Memory B cell (primary cell): Measurements from ENCODE around the gene AHSA1.
"Not testable (repeated sequence)": the region's sequence is repeated elsewhere in the genome, so short reads cannot be mapped to it uniquely, and the experiment has no call there.

Experiments
- ATAC-seq: fragments of 150-1000 bp; cut with Tn5 transposase; 2 replicates; pipeline ENCODE4 v1.10.0; 2021; ENCODE audit warnings: low read depth, mild to moderate bottlenecking, moderate library complexity
- DNase-seq, 2 donors: peaks; one replicate each; pipeline ENCODE4 v3.0.0; 2022; ENCODE audit warnings: low spot score in 2 of 2
- H3K27ac Mint-ChIP-seq: one replicate; pipeline ENCODE4 v1.8.0; 2022; ENCODE audit warnings: mild to moderate bottlenecking, moderate library complexity, mixed read lengths
- H3K27me3 Mint-ChIP-seq: one replicate; pipeline ENCODE4 v1.8.0; 2022; ENCODE audit warnings: mixed read lengths
- H3K36me3 Mint-ChIP-seq: one replicate; pipeline ENCODE4 v1.8.0; 2022; ENCODE audit warnings: mild to moderate bottlenecking, mixed read lengths
- H3K4me1 Mint-ChIP-seq: one replicate; pipeline ENCODE4 v1.8.0; 2022; ENCODE audit warnings: mixed read lengths
- H3K4me3 Mint-ChIP-seq: one replicate; pipeline ENCODE4 v1.8.0; 2022; ENCODE audit warnings: mild to moderate bottlenecking, moderate library complexity, mixed read lengths
- H3K9me3 Mint-ChIP-seq: one replicate; pipeline ENCODE4 v1.8.0; 2022; ENCODE audit warnings: mixed read lengths

AHSA1 gene

GRCh38 chr14:77457522-77458248, at the start of gene AHSA1, which contains the start of gene VIPAS39:
AHSA1 (plus strand) TSS chr14:77458093; CDS start chr14:77458190, 97 bp downstream.
VIPAS39 (minus strand) TSS chr14:77457601; CDS start chr14:77454102, 3,499 bp downstream.
- Mint-ChIP-seq H3K36me3 (peaks cover 24% of the 10 kb centered on the region), H3K27me3 (no peaks in the 10 kb centered on the region), H3K9me3 (no peaks in the 10 kb centered on the region), H3K4me1 (peaks cover 23% of the 10 kb centered on the region), H3K27ac (peak within 1 kb of the TSS; percentile 98), H3K4me3 (peak within 1 kb of the TSS; percentile 100)
- peak; percentile 91 for ATAC-seq
- DNase-seq: peak; percentile 85 to 90

DNA sequence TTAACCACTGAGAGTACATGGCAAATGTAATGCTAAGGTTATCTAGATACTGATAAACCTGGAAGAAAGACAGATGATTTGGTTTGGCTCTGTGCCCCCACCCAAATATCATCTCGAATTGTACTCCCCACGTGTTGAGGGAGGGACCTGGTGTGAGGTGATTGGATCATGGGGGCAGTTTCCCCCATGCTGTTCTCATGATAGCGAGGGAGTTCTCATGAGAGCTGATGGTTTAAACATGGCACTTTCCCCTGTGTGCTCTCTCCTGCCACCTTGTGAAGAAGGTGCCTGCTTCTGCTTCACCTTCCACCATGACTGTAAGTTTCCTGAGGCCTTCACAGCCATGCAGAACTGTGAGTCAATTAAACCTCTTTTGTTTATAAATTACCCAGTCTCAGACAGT, 48.8 kb upstream of the AHSA1 start:
- H3K4me3 Mint-ChIP-seq: no peak overlapping the region
- H3K4me1 Mint-ChIP-seq: no peaks in the 10 kb centered on the region
- peak overlapping the region; percentile 62 for H3K27ac Mint-ChIP-seq
- ATAC-seq (peak; percentile 39), DNase-seq (no peak)
- H3K36me3 Mint-ChIP-seq: peaks cover 1% of the 10 kb centered on the region
- H3K27me3 Mint-ChIP-seq: no peaks in the 10 kb centered on the region
- no peaks in the 10 kb centered on the region for H3K9me3 Mint-ChIP-seq

DNA sequence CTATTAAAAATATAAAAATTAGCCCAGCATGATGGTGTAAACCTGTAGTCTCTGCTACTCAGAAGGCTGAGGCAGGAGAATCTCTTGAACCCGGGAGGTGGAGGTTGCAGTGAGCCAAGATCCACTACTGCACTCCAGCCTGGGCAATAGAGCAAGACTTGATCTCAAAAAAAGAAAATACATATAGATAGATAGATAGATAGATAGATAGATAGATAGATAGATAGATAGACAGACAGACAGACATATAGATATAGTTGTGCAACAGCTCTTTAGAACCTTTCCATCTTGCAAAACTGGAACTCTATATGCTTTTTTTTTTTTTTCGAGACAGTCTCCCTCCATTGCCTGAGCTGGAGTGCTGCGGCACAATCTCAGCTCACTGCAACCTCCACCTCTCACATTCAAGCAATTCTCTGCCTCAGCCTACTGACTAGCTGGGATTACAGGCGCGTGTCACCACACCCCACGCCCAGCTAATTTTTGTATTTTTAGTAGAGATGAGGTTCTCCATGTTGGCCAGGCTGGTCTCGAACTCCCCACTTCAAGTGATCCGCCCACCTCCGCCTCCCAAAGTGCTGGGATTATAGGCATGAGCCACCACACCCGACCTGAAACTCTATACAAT, 42.4 kb upstream of the AHSA1 start:
- H3K4me3 Mint-ChIP-seq, H3K27ac Mint-ChIP-seq, H3K36me3 Mint-ChIP-seq, ATAC-seq, H3K4me1 Mint-ChIP-seq, H3K27me3 Mint-ChIP-seq, DNase-seq: not testable (repeated sequence)
- H3K9me3 Mint-ChIP-seq: peaks cover 15% of the 10 kb centered on the region

- DNase-seq, H3K27ac Mint-ChIP-seq, H3K27me3 Mint-ChIP-seq, H3K36me3 Mint-ChIP-seq, ATAC-seq, H3K4me1 Mint-ChIP-seq, H3K4me3 Mint-ChIP-seq: not testable (repeated sequence)
- peaks cover 15% of the 10 kb centered on the region for H3K9me3 Mint-ChIP-seq
These were observed 41.8 kb upstream of the AHSA1 start for GRCh38 chr14:77416098-77416497.

DNA sequence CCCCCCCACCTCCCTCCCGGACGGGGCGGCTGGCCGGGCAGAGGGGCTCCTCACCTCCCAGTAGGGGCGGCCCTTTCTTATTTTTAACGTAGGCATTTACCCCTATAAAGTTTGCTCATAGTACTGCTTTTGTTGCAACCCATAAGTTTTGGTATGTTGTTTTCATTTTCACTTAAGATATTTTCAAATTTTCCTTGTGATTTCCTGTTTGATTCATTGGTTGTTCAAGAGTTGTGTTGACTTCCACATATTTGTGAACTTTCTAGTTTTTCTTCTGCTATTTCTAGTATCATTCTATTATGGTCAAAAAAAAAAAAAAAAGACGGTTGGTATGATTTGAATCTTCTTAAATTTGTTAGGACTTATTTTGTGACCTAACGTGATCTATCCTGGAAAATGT, 41.1 kb upstream of the AHSA1 start:
- H3K27me3 Mint-ChIP-seq: no peaks in the 10 kb centered on the region
- H3K4me3 Mint-ChIP-seq: no peak overlapping the region
- DNase-seq (no peak), ATAC-seq (no peak)
- no peak overlapping the region for H3K27ac Mint-ChIP-seq
- peaks cover 17% of the 10 kb centered on the region for H3K9me3 Mint-ChIP-seq
- peaks cover 14% of the 10 kb centered on the region for H3K36me3 Mint-ChIP-seq
- no peaks in the 10 kb centered on the region for H3K4me1 Mint-ChIP-seq

DNA sequence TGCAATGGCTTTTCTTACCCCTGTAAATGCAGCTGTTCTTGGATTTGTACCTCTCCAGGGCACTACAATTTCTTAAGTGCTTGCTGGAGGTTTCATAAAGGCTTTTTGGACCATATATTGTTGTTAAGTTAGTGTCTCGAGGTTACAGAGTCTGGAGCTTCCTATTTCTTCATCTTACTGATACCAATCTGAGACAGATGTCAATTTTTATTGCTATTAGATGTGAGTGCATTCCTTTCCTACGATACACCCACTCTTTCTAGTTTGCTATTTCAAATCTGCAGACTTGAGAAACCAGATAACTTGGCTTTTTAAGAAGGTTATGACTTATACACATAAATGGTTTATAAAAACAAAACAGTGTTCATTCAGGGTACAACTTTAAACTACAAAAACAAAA, 36.7 kb upstream of the AHSA1 start:
- ATAC-seq (no peak), DNase-seq (no peak)
- no peak overlapping the region for H3K27ac Mint-ChIP-seq
- H3K27me3 Mint-ChIP-seq: no peaks in the 10 kb centered on the region
- H3K36me3 Mint-ChIP-seq: peaks cover 46% of the 10 kb centered on the region
- no peaks in the 10 kb centered on the region for H3K4me1 Mint-ChIP-seq
- H3K9me3 Mint-ChIP-seq: peaks cover 17% of the 10 kb centered on the region
- H3K4me3 Mint-ChIP-seq: no peak overlapping the region

- ATAC-seq (no peak), DNase-seq (no peak)
- Mint-ChIP-seq H3K4me3 (no peak within 1 kb of the TSS), H3K36me3 (peaks cover 62% of the 10 kb centered on the region), H3K27me3 (no peaks in the 10 kb centered on the region), H3K9me3 (peaks cover 8% of the 10 kb centered on the region), H3K27ac (no peak within 1 kb of the TSS), H3K4me1 (no peaks in the 10 kb centered on the region)
These were observed 34.5 kb upstream of the AHSA1 start, which contains the start of gene NOXRED1 for GRCh38 chr14:77423423-77423822. NOXRED1 (minus strand) TSS chr14:77423523; CDS start chr14:77422889, 634 bp downstream.

GRCh38 chr14:77424862-77425261, 33.0 kb upstream of the AHSA1 start:
- Mint-ChIP-seq H3K36me3 (peaks cover 73% of the 10 kb centered on the region), H3K4me3 (no peak overlapping the region), H3K4me1 (no peaks in the 10 kb centered on the region), H3K27ac (no peak overlapping the region), H3K27me3 (no peaks in the 10 kb centered on the region), H3K9me3 (peaks cover 5% of the 10 kb centered on the region)
- ATAC-seq (no peak), DNase-seq (no peak)

DNA sequence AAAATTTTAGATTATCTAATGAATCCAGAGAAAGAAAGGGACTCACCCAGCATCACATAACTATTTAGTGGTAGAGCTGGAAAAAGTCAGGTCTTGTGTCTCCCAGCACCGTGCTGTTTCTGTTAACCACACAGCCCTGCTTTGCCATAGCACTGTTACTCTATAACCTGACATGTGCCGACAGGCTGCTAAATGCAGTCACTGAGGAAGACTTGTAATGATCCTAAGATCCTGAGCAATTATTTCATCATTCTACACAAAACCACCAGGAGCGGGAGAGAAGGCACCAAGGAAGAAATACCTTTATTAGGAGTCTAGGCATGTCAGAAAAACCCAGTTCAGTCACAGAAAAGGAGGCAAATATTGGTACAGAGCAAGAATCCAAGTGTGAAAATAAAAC, 31.5 kb upstream of the AHSA1 start:
- Mint-ChIP-seq H3K27ac (no peak overlapping the region), H3K36me3 (peaks cover 76% of the 10 kb centered on the region), H3K4me3 (no peak overlapping the region), H3K4me1 (no peaks in the 10 kb centered on the region), H3K9me3 (peaks cover 2% of the 10 kb centered on the region), H3K27me3 (no peaks in the 10 kb centered on the region)
- DNase-seq (no peak), ATAC-seq (no peak)

GRCh38 chr14:77436042-77436441, 21.9 kb upstream of the AHSA1 start:
- Mint-ChIP-seq H3K4me1 (no peaks in the 10 kb centered on the region), H3K27ac (no peak overlapping the region), H3K4me3 (no peak overlapping the region), H3K27me3 (no peaks in the 10 kb centered on the region), H3K36me3 (peaks cover 39% of the 10 kb centered on the region), H3K9me3 (no peaks in the 10 kb centered on the region)
- DNase-seq (no peak), ATAC-seq (no peak)

- Mint-ChIP-seq H3K9me3 (no peaks in the 10 kb centered on the region), H3K4me1 (no peaks in the 10 kb centered on the region), H3K27me3 (no peaks in the 10 kb centered on the region), H3K27ac (no peak overlapping the region), H3K4me3 (no peak overlapping the region), H3K36me3 (peaks cover 47% of the 10 kb centered on the region)
- ATAC-seq (no peak), DNase-seq (no peak)
These were observed 19.3 kb upstream of the AHSA1 start for GRCh38 chr14:77438596-77438995.

DNA sequence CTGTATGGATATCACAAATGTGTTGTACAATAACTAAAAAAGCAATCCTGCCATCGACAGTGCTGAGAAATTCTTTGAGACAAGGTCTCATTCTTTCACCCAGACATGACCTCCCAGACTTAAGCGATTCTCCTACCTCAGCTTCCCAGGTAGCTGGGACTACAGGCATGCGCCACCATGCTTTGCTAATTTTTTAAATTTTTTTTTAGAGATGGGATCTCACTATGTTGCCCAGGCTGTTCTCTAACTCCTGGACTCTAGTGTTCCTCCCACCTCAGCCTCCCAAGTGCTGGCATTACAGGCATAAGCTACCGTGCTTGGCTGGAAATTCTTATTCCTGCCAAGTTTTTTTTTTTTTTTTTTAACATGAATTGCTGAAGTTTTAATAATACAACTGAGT, 18.0 kb upstream of the AHSA1 start:
- ATAC-seq (no peak), DNase-seq (no peak)
- peaks cover 42% of the 10 kb centered on the region for H3K36me3 Mint-ChIP-seq
- H3K9me3 Mint-ChIP-seq: no peaks in the 10 kb centered on the region
- no peaks in the 10 kb centered on the region for H3K4me1 Mint-ChIP-seq
- H3K27ac Mint-ChIP-seq: no peak overlapping the region
- no peak overlapping the region for H3K4me3 Mint-ChIP-seq
- H3K27me3 Mint-ChIP-seq: no peaks in the 10 kb centered on the region

DNA sequence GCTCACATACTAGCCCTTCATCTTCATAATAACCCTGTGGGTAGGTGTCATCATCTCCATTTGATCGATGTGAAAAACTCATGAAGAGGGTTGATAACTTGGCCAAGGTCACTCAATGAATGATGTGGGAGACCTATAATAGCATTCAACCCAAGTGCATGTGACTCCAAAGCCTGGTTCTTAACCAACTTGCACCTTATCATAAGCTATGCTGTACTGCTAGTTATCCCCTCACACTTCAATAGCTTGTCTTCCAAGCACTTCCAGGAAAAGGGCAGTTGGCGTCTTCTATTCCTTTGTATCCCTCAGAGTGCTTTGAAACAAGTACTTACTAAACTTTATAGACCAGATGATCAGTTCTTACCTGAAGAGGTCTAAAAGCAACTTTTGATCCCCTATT, 15.7 kb upstream of the AHSA1 start:
- peaks cover 30% of the 10 kb centered on the region for H3K36me3 Mint-ChIP-seq
- no peaks in the 10 kb centered on the region for H3K9me3 Mint-ChIP-seq
- no peak overlapping the region for H3K4me3 Mint-ChIP-seq
- DNase-seq (no peak), ATAC-seq (no peak)
- H3K27me3 Mint-ChIP-seq: no peaks in the 10 kb centered on the region
- no peaks in the 10 kb centered on the region for H3K4me1 Mint-ChIP-seq
- no peak overlapping the region for H3K27ac Mint-ChIP-seq

GRCh38 chr14:77455966-77456640, 1.8 kb upstream of the AHSA1 start:
- ATAC-seq (no peak), DNase-seq (no peak)
- Mint-ChIP-seq H3K4me3 (peak overlapping the region; percentile 100), H3K27me3 (no peaks in the 10 kb centered on the region), H3K9me3 (no peaks in the 10 kb centered on the region), H3K4me1 (peaks cover 23% of the 10 kb centered on the region), H3K27ac (no peak overlapping the region), H3K36me3 (peaks cover 22% of the 10 kb centered on the region)
